Measurements from ENCODE around the gene PLCB4. TPM values are rescaled to one million over a fixed set of nuclear protein-coding genes. Genes with fewer than 3 reads are reported as not detected.

The PLCB4 gene
- total RNA-seq, 4 donors from 2014 or later: 2.7 to 11.4 (median 6.5) TPM

DNA sequence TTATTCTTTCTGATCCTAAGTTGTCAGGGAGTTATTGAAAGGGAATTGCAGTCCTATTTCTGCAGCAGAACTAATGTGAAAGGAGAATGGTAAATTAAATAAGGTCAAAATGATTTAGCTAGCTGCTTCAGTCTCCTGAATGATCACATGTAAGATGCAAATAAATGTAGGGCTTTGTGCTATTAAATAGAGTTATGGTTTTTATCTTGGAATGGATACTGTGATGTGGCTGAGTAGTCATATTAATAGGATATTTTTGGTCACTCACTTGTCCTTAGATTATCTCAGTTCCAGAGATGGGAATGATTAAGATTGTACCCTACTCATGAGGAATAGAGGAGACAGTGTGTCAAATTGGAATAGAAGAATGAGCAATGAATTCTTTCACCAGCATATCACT lies 129.6 kb downstream of the PLCB4 start:
- TF ChIP-seq, protein P1, sequence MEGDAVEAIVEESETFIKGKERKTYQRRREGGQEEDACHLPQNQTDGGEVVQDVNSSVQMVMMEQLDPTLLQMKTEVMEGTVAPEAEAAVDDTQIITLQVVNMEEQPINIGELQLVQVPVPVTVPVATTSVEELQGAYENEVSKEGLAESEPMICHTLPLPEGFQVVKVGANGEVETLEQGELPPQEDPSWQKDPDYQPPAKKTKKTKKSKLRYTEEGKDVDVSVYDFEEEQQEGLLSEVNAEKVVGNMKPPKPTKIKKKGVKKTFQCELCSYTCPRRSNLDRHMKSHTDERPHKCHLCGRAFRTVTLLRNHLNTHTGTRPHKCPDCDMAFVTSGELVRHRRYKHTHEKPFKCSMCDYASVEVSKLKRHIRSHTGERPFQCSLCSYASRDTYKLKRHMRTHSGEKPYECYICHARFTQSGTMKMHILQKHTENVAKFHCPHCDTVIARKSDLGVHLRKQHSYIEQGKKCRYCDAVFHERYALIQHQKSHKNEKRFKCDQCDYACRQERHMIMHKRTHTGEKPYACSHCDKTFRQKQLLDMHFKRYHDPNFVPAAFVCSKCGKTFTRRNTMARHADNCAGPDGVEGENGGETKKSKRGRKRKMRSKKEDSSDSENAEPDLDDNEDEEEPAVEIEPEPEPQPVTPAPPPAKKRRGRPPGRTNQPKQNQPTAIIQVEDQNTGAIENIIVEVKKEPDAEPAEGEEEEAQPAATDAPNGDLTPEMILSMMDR (IDR thresholded peaks at IDR 0.05): no peak
- TF ChIP-seq POLR2A (IDR thresholded peaks at IDR 0.05): no peak
- intact Hi-C loops (cut with DNase I; ENCODE audit: low total_unique reads): loop anchor here (5.0 kb wide), 1 partner anchor 1389 kb away; no protein-coding TSS in a partner anchor

DNA sequence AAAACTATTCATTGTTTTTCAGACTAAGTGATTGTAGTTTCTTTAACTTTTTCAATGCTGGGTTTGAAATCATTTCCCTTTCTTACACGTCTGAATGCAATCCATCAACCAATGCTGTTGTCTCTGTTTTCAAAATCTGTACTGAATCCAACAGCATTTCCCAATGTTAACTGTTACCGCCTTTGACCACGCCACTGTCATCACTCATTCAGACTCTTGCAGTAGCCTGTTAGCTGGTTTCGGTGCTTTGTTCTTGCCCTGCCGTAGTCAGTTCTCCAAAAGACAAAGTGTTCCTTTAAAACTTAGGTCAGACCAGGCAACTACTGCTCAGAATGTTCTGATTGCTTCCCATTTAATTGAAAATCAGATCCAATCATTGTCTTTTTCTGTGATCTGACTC lies 131.3 kb downstream of the PLCB4 start:
- WGBS, 2 donors: 68 to 74% methylated on average over 5 of the region's 5 CpGs
- intact Hi-C loops (cut with DNase I; ENCODE audit: low total_unique reads): no loop called here
- TF ChIP-seq POLR2A (IDR thresholded peaks at IDR 0.05): no peak
- TF ChIP-seq, protein P1 (IDR thresholded peaks at IDR 0.05): no peak
- DNase-seq (ENCODE audit: low spot score in 2 of 2): no peak
- no peak overlapping the region for H3K4me3 ChIP-seq (ENCODE audit: low read depth, poor library complexity, severe bottlenecking)

More for the DNA sequence above, 129.6 kb downstream of the PLCB4 start:
- no peak for DNase-seq (ENCODE audit: low spot score in 2 of 2)
- no peak overlapping the region for H3K4me3 ChIP-seq (ENCODE audit: low read depth, poor library complexity, severe bottlenecking)

DNA sequence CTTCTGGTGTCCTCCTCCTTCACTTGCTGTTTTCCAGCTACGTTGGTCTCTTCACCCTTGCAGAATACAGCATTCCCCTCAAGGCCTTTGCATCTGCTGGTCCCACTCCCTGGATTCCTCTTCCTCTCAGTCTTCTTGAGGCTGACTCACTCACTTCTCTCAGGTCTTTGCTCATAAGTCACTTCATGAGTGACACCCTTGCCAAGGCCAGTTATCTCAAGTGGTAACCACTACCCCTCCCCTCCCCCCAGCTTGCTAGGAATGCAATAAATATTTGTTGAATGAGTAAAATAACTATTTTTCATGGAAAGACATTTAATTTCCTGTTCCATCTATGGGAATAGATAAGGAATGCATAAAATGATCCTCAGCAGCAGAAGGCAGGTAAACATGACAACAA lies 131.7 kb downstream of the PLCB4 start:
- no peak for DNase-seq (ENCODE audit: low spot score in 2 of 2)
- 50 to 73% methylated on average over 1 of the region's 1 CpG for WGBS, 2 donors
- TF ChIP-seq, protein P1 (IDR thresholded peaks at IDR 0.05): no peak
- TF ChIP-seq POLR2A (IDR thresholded peaks at IDR 0.05): no peak
- H3K4me3 ChIP-seq (ENCODE audit: low read depth, poor library complexity, severe bottlenecking): no peak overlapping the region
- intact Hi-C loops (cut with DNase I; ENCODE audit: low total_unique reads): no loop called here

DNA sequence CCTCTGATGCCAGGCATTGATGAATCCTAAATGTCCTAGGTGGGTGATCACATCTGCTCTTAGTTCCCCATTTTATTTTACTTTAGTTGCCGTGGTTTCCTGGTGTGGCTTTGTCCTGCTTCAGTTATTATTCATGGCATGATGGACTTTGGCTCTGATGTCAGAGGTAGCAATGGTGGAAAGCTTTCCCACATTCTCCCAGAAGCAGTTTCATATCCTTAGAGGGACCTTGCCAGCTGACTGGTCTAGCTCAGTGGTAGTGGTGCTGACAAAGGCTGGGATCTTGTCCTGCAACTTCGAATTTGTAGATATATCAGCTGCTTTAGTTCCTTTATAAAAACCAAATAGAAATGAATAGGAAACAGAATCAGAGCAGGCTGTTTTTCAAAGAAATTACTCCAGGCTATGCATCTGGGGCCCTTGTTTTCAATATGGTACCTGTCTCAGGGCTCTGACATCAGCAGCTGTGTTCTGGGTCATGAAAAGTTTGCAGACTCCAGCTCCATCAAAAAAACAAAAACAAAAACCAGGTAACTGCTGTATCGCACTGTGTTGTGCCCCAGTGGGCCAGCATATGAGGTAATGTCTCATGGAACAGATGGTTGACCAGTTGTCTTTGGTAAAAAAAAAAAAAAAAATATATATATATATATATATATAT lies 133.7 kb downstream of the PLCB4 start:
- no peak overlapping the region for H3K4me3 ChIP-seq (ENCODE audit: low read depth, poor library complexity, severe bottlenecking)
- TF ChIP-seq, protein P1 (IDR thresholded peaks at IDR 0.05): no peak
- no peak for TF ChIP-seq POLR2A (IDR thresholded peaks at IDR 0.05)
- intact Hi-C loops (cut with DNase I; ENCODE audit: low total_unique reads): no loop called here
- 80 to 89% methylated on average over 3 of the region's 3 CpGs for WGBS, 2 donors
- DNase-seq (ENCODE audit: low spot score in 2 of 2): no peak

DNA sequence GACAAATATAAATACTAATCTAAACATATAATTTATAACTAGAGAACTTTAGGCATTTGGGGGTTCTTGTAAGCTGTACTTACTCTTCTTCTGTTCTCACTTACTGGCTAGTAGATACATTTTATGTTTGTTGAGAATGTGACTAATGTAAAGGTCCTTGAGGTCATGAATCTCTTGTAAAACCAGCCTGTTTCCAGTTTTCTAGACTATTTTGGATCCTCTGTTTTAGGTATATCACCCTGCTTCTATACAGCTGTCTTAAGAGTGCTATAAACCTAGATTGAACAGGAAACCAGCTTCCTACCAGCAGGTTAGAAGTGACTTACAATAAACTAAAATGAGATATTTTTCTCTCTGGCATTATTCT lies 134.2 kb downstream of the PLCB4 start:
- TF ChIP-seq, protein P1 (IDR thresholded peaks at IDR 0.05): no peak
- TF ChIP-seq POLR2A (IDR thresholded peaks at IDR 0.05): no peak
- intact Hi-C loops (cut with DNase I; ENCODE audit: low total_unique reads): no loop called here
- no peak overlapping the region for H3K4me3 ChIP-seq (ENCODE audit: low read depth, poor library complexity, severe bottlenecking)
- no peak for DNase-seq (ENCODE audit: low spot score in 2 of 2)

DNA sequence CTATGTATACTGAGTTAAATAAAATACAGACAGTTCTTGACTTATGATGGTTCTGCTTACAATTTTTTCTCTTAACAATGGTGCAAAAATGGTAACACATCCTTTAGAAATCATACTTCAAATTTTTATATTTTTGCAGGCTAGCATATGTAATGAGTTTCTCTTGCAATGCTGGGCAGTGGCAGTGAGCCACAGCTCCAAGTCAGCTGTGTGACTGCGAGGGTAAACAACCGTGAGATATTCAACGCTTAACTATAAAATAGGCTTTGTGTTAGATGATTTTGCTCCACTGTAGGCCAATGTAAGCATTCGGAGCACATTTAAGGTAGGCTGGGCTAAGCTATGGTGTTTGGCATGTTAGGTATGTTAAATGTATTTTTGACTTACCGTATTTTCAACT lies 136.1 kb downstream of the PLCB4 start:
- intact Hi-C loops (cut with DNase I; ENCODE audit: low total_unique reads): no loop called here
- 80 to 90% methylated on average over 5 of the region's 5 CpGs for WGBS, 2 donors
- no peak overlapping the region for H3K4me3 ChIP-seq (ENCODE audit: low read depth, poor library complexity, severe bottlenecking)
- DNase-seq (ENCODE audit: low spot score in 2 of 2): no peak
- no peak for TF ChIP-seq POLR2A (IDR thresholded peaks at IDR 0.05)
- TF ChIP-seq, protein P1 (IDR thresholded peaks at IDR 0.05): no peak

Data from lower leg skin (tissue), 4 donors.